MM.1S (cell line): ENCODE measurements around the gene WRAP73.

Experiments
- DNase-seq: peaks from one replicate; pipeline ENCODE4 v3.0.0-alpha.2; 2015
- H2AFZ ChIP-seq: fragments of 300-600 bp; sonication (generic); 2 replicates; pipeline ENCODE4 v1.6.0; 2016; ENCODE audit warnings: antibody characterized with exemption, low read length
- H3F3A ChIP-seq: fragments of 300-600 bp; sonication (generic); 2 replicates; pipeline ENCODE4 v1.6.1; 2016; ENCODE audit warnings: mild to moderate bottlenecking, antibody characterized with exemption, low read length, moderate library complexity, mixed read lengths; ENCODE audit not compliant: insufficient read depth
- H3K27ac ChIP-seq: fragments of 300-600 bp; sonication (generic); 2 replicates; pipeline ENCODE4 v1.5.1; 2016; ENCODE audit warnings: mild to moderate bottlenecking, low read length
- H3K27me3 ChIP-seq: fragments of 300-600 bp; sonication (generic); replicated peaks from 2 replicates; pipeline ENCODE4 v1.6.0; 2016; ENCODE audit warnings: low read length; ENCODE audit not compliant: insufficient read depth
- H3K36me3 ChIP-seq: fragments of 300-600 bp; sonication (generic); replicated peaks from 2 replicates; pipeline ENCODE4 v1.6.1; 2016; ENCODE audit warnings: mild to moderate bottlenecking, low read length, mixed read lengths; ENCODE audit not compliant: insufficient read depth
- H3K4me1 ChIP-seq: fragments of 300-600 bp; sonication (generic); 2 replicates; pipeline ENCODE4 v1.6.1; 2016; ENCODE audit warnings: low read length, mixed read lengths
- H3K4me2 ChIP-seq: fragments of 300-600 bp; sonication (generic); 2 replicates; pipeline ENCODE4 v1.6.0; 2016; ENCODE audit warnings: low read depth, low read length
- H3K4me3 ChIP-seq: fragments of 300-600 bp; sonication (generic); 2 replicates; pipeline ENCODE4 v1.5.1; 2016; ENCODE audit warnings: low read length, mixed read lengths
- H3K79me2 ChIP-seq: fragments of 300-600 bp; sonication (generic); 2 replicates; pipeline ENCODE4 v1.6.1; 2016; ENCODE audit warnings: mixed run types, low read length, mixed read lengths
- H3K9ac ChIP-seq: fragments of 300-600 bp; sonication (generic); 2 replicates; pipeline ENCODE4 v1.6.1; 2016; ENCODE audit warnings: low read length, mixed read lengths
- H3K9me2 ChIP-seq: fragments of 300-600 bp; sonication (generic); replicated peaks from 2 replicates; pipeline ENCODE4 v1.6.1; 2016; ENCODE audit warnings: mild to moderate bottlenecking, low read length, mixed read lengths; ENCODE audit not compliant: insufficient read depth
- H3K9me3 ChIP-seq: fragments of 300-600 bp; sonication (generic); replicated peaks from 2 replicates; pipeline ENCODE4 v1.6.1; 2016; ENCODE audit warnings: mild to moderate bottlenecking, low read length, mixed read lengths; ENCODE audit not compliant: insufficient read depth
- H4K20me1 ChIP-seq: fragments of 300-600 bp; sonication (generic); 2 replicates; pipeline ENCODE4 v1.6.1; 2016; ENCODE audit warnings: mild to moderate bottlenecking, low read length, moderate library complexity, mixed read lengths; ENCODE audit not compliant: insufficient read depth
- CTCF ChIP-seq: fragments of 300-600 bp; sonication (generic); IDR thresholded peaks from 2 replicates; pipeline ENCODE4 v1.5.1; 2016; ENCODE audit warnings: antibody characterized with exemption, low read length, mixed read lengths
- EZH2 ChIP-seq: fragments of 300-600 bp; sonication (generic); optimal IDR thresholded peaks from 2 replicates; pipeline ENCODE3; 2017; ENCODE audit warnings: low read depth, mild to moderate bottlenecking, antibody characterized with exemption, low read length, mixed read lengths
- EZH2phosphoT487 ChIP-seq: fragments of 300-600 bp; sonication (generic); IDR thresholded peaks from 2 replicates; pipeline ENCODE4 v1.6.1; 2018; ENCODE audit warnings: antibody characterized with exemption, low read length

Gene WRAP73

GRCh38 chr1:3685222-3685621 is 35.3 kb upstream of the WRAP73 start:
- no peak overlapping the region for H3K27ac ChIP-seq
- no peak overlapping the region for H2AFZ ChIP-seq
- no peak overlapping the region for H3K4me2 ChIP-seq
- H3K4me1 ChIP-seq: no peaks in the 10 kb centered on the region
- H3F3A ChIP-seq: no peaks in the 10 kb centered on the region
- no peaks in the 10 kb centered on the region for H3K27me3 ChIP-seq
- no peaks in the 10 kb centered on the region for H3K36me3 ChIP-seq
- no peaks in the 10 kb centered on the region for H3K9me2 ChIP-seq
- H3K9me3 ChIP-seq: no peaks in the 10 kb centered on the region
- H3K9ac ChIP-seq: no peak overlapping the region
- no peaks in the 10 kb centered on the region; the same call in 1 of the 2 replicates for H3K79me2 ChIP-seq
- no peak overlapping the region for H3K4me3 ChIP-seq
- TF ChIP-seq EZH2phosphoT487 (no peak), CTCF (no peak), EZH2 (no peak)
- DNase-seq: no peak
- no peaks in the 10 kb centered on the region for H4K20me1 ChIP-seq

DNA sequence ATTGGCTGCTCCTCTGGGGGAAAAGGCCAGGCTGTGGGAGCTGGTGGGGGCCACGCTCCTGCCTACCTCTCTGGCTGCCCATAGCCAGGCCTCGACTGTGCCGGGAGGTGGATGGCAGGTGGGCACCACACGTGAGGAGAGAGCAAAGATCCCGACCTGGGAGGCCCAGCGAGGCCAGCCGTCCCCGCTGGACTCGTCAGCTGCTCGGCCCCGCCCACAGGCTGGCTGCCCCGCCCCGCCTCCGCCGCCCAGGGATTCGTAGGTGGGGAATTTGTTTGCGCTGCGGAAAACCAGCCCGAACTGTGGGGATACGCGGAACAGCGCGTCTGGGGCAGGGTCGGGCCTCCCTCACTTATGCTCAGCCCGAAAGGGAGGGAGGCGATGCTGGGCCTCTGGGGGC is 34.1 kb upstream of the WRAP73 start:
- no peaks in the 10 kb centered on the region for H3K4me1 ChIP-seq
- H3K4me2 ChIP-seq: no peak overlapping the region
- no peaks in the 10 kb centered on the region for H3K36me3 ChIP-seq
- DNase-seq: no peak
- H3K9me3 ChIP-seq: no peaks in the 10 kb centered on the region
- H3K4me3 ChIP-seq: no peak overlapping the region
- no peak for TF ChIP-seq EZH2
- no peak for TF ChIP-seq CTCF
- no peak for TF ChIP-seq EZH2phosphoT487
- H2AFZ ChIP-seq: no peak overlapping the region
- no peaks in the 10 kb centered on the region for H3K9me2 ChIP-seq
- no peaks in the 10 kb centered on the region for H3K27me3 ChIP-seq
- no peak overlapping the region for H3K27ac ChIP-seq
- H3F3A ChIP-seq: no peaks in the 10 kb centered on the region
- H3K9ac ChIP-seq: no peak overlapping the region
- no peaks in the 10 kb centered on the region for H4K20me1 ChIP-seq
- no peaks in the 10 kb centered on the region; the same call in 1 of the 2 replicates for H3K79me2 ChIP-seq

DNA sequence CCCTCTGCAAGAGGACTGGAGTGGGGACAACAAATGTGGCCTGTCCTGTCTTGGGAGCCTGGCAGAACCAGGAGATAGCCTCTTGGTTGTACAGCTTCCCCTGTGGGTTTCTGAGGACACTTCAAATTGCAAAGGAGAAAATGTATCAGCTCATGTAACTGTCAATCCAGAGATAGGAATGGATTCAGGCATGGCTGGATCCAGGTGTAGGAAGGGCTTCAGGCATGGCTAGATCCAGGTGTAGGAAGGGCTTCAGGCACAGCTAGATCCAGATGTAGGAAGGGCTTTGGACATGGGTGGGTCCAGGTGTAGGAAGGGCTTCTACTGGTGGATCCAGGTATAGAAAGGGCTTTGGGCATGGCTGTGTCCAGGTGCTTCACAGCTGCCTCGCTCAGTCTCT is 33.3 kb upstream of the WRAP73 start:
- Histone ChIP-seq H3K27me3 (no peaks in the 10 kb centered on the region), H3K36me3 (no peaks in the 10 kb centered on the region), H3K9ac (no peak overlapping the region), H3K4me1 (no peaks in the 10 kb centered on the region), H3K27ac (no peak overlapping the region), H4K20me1 (no peaks in the 10 kb centered on the region), H3K9me3 (no peaks in the 10 kb centered on the region), H3K79me2 (no peaks in the 10 kb centered on the region; the same call in 1 of the 2 replicates), H3F3A (no peaks in the 10 kb centered on the region), H3K4me3 (no peak overlapping the region), H2AFZ (no peak overlapping the region), H3K9me2 (no peaks in the 10 kb centered on the region), H3K4me2 (no peak overlapping the region)
- TF ChIP-seq CTCF (no peak), EZH2 (no peak), EZH2phosphoT487 (no peak)
- DNase-seq: no peak
